ENCODE measurements around the gene PIP5K1B.
"Not testable (repeated sequence)": the region's sequence is repeated elsewhere in the genome, so short reads cannot be mapped to it uniquely, and the experiment has no call there.

PIP5K1B gene, protein sequence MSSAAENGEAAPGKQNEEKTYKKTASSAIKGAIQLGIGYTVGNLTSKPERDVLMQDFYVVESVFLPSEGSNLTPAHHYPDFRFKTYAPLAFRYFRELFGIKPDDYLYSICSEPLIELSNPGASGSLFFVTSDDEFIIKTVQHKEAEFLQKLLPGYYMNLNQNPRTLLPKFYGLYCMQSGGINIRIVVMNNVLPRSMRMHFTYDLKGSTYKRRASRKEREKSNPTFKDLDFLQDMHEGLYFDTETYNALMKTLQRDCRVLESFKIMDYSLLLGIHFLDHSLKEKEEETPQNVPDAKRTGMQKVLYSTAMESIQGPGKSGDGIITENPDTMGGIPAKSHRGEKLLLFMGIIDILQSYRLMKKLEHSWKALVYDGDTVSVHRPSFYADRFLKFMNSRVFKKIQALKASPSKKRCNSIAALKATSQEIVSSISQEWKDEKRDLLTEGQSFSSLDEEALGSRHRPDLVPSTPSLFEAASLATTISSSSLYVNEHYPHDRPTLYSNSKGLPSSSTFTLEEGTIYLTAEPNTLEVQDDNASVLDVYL

DNA sequence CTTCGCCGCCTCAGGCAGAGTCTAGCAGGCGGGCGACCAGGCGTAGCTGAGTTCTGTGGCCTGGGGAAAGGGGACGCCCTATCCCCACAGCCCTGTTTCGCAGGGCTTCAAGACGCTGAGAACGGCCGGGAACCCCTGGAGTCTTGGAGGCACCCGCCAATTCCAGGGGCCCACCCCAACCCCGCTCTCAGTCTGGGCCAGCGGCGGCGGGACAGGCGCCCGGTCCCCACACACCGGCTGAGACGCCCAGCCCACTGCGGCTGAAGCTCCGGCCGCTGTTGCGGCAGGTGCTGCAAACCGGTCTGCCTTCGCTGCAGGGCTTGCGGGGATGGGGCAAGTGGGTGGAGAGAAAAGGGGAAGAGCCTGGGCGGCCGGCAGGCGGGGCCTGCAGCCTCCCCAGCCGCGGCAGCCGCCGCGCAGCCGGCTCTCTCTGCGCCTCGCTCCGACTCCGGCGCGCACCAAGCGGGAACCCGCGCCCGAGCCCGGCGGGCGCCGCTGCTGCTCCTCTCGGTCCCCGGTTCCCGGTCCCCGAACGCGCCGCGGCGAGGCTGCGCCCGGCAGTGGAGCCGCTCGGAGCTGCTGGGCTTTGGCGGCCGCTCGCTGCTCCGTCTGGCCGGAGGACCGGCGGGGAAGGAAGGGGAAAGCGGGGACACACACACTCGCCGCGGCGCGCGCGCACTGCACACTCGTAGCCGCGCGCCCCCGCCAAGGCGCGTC lies at the start of gene PIP5K1B:
Gene PIP5K1B, plus strand, starts transcription at position 427 of the 717 bp plus-strand sequence. CDS start 117,375 bp downstream, outside the sequence.
- peak; percentile 62 for DNase-seq

DNA sequence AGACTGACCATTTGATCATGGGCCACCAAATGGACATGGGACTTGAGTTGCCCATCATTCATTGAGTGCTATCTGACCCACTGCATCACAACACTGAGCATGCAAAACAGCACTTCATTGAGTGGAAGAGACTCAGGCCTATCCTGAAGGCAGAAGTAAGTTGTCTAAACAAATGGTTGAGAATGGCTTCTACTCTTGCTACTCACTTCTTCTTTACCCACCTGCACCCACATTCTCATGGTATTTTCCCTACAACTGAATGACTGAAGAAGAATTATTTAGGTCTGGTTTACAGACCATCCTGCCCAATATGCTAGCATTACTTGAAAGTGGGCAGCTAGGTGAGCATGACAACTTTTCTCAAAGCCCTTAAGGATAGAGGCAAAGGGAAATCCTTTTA lies 41.0 kb upstream of the PIP5K1B start:
- no peak for DNase-seq

DNA sequence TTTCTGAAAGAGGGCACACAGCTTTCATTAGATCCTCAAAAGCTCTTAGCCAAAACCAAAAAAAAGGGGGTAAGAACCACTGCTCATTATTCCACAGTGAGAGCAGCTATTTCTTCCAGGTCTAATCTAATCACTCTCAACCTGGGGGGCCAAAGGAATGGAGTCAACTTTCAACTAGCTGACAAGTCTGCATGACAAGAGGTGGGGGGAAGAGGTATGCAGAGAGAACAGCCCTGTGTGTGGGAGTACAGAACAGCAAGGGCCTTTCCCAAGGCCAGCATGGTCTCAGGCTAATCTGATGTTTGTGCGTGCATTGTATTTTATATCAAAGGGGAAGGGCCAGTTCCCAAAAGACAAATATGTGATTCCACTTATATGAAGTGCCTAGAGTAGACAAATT lies 36.9 kb upstream of the PIP5K1B start:
- no peak for DNase-seq

DNA sequence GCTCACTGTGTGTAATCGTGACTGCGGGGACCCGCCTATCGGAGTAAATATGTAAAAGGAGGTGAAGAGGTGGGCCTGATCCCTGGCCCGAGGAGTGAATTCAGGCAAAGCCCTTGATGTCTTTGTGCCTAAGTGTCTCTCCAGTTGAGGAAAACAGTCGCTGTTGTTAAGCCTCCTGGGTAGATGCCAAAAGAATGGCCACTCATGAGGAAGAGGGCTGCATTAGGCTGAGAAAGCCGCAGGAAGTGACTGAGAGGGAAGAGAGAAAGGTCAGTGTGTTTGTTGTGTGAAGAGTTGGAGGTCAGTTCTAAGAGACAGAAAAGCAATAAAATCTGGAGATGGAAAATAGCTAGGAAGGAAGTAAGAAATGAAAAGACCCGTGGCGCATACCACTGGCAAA lies 35.8 kb upstream of the PIP5K1B start:
- no peak for DNase-seq

DNA sequence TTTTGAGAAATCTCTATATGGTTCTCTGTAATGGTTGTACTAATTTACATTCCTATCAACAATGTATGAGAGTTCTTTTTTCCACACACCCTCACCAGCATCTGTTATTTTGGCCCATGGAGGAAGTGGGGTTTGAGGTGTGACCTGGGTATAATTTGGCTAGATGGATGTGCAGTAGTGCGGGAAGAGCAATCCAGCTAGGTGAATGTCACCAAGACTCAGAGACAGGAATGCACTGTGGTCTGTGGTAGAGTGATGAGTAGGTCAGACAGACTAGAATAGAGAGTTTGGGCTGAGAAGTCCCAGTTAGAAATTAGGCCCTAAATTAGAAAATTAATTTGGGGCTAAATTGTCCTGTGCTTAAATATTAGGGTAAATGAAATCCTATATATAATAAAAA lies 32.8 kb upstream of the PIP5K1B start:
- no peak for DNase-seq

DNA sequence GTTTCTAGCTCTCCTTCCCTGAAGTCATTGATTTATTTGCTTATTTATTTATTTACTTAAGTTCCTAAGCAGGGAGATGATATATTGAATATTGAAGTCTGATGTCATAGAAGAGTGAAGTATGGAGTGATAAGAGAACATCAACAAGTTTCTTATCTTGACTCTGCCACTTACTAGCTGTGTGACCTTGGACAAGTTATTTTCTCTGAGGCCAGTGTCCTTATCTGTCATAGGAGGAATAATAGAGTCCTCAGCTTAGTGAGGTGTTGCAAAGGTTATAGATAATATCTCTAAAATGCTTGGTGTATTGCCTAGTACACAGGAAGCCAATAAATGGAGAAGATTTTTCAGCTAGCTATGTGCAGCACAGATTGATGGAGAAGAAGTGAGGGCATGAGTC lies 32.4 kb upstream of the PIP5K1B start:
- no peak for DNase-seq

DNA sequence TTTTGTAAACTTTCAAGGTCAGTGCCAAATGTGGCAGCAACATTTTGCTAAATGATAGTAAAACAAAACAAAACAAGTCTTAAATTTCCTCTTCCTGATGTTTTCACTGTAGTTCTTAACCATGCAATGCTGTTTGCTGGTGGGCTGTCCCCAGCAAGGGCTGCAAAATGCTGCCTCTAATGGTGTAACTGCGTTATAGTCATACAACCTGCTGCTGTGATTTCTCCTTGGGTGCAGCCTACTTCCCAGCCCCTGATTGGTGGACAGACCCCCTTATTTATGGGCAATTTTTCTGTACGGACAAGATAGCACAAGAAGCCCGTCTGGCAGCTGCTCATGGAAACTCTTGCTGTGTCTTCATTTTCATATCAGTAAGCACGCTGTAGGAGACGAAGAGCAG lies 26.6 kb upstream of the PIP5K1B start:
- no peak for DNase-seq

DNA sequence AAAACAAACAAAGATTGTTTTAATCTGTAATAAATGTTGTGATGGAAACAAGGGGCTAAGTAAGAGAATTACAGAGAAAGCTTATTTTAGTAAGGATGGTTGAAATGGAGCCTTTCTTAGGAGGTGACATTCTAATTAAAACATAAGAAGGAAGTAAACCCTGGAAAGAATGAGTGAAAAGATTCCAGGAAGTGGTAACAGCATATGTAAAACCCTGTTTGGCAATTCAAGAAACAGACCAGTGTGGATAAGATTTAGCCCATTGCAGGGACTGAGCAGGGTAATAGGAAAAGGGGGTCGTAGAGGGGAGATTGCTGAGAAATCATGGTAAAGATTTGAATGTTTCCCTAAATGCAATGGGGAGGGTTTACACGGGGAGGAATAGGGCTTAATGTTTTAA lies 21.6 kb upstream of the PIP5K1B start:
- no peak for DNase-seq

DNA sequence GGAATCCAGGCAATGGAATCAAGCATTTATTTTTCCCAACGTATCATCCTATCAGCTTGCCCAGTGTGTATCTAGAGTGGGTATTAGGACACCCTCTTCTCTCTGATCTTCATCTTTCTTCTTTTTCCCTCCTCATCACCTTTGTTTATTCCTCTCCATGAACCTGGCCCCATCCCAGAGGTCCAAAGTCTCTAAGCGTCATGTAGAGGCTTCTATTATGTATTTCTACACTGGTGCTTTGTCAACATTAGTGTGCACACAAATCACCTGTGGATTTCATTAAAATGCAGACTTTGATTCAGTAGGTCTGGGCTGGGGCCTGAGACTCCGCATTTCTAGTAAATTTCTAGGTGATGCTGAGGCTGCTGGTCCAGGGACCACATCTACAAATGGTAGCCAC lies 19.8 kb upstream of the PIP5K1B start:
- DNase-seq = no peak

DNA sequence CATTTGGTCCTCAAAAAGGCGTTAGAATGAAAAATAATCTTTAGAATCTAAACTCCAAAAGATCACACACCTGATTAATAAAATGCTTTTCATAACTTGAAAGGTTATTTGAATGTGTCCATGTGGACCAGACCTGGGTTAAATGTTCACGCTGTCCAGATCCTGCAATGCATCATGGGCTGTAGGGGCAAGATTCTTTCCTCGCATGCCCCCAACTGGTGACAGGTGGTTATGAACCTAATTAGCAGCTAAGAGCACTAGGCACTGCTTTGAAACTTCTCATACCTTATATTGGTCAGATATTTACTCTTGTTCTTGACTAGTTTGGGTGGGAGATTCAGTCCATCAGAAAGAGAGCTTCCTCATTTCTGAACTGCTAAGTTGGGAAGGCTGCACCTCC lies 19.3 kb upstream of the PIP5K1B start:
- peak; percentile 55 for DNase-seq

DNA sequence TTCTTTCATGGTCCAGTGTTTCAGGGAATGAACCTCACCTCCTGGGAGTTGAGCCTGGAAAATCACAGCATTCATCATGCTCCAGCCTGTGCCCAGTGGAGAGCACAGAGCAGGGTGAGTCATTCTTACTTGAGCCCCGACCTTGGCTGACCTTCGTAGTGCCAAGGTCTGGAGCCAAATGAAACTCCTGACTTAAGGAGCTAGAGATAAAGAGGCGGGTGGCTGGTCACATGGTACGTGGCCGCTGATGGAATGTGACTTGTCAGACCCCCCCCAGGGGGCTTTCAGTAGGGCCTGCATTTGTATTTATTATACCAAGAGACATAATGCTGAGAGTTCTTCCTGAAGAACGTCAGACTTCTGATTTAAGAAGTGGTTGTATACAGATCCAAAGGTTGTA lies 15.0 kb upstream of the PIP5K1B start:
- DNase-seq = no peak

DNA sequence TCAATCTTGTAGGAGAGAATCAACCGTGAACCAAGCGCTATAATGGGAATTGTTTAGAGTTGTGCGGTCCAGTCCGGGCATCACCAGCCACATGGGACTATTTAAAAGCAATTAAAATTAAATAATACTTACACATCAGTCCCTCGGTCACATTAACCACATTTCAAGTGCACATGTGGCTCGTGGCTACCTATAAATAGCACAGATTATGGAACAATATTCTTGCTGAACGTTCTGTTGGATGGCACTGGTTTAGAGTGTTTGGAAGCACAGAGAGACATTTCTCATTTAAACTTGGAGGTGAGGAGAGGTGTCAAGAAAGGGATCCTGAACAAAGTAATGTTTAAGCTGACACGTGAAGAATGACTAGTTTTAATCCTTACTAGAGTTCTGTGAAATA lies 12.5 kb upstream of the PIP5K1B start:
- DNase-seq = no peak

DNA sequence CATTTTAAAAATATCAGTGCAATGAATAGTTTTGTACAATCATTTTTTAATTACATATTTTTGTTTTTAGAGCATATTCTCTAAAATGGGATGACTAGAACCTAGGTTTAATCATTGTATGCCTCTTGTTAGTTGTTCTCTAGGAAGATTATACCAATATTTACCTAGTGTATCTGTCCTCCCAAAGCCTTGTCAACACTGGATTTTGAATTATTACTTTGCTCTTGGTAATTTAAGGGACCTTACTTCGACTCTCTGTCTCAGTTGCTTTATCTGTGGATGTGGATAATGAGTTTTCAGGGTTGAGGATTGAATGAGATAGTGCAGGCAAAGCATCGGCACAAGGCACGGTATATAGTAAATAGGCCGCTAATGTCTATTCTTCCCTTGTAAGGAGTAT lies 10.9 kb upstream of the PIP5K1B start:
- no peak for DNase-seq

DNA sequence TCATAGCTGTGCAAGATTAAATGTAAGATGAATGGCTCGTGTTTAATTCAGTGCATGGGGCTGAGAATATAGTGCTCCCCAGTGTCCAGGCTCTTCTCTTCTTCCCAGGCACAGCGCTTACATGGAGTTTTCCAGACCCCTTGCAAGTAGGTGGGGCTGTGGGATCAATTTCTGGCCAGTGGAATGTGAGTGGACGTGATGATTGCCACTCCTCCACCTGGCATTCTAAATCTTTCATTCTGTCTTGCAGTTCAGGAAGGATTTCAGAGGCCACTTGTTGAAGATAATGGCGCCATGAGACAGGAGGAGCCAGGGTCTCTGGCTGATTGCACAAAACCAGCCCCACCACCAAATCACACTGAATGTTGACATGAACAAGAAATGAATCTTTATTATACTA lies 7.2 kb upstream of the PIP5K1B start:
- no peak for DNase-seq

DNA sequence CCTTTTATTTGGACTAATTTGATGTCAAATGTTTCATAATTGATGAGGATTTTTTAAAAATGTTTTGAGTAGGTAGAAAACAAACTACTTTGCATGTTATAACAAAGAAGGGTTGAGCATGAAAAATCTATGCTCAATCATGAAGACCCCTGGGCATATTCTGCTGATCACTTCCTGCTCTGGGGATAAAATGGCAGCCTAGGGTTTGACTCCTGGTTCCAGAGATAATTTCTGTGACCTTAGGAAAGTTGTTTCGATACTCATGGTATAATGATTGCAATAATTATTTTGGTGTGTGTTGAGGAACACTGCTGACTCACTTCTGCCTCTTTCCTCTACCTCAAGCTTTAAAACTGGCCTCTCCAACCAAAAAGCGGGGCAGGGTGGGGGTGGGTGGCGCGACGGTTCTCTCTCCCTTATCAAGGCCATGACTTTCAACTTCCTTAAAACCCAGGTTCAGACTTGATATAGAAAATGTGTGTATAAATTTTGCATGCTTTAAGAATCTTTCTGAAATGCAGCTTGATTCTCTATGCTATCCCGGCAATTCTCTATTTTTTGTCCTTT lies 6.0 kb upstream of the PIP5K1B start:
- no peak for DNase-seq

DNA sequence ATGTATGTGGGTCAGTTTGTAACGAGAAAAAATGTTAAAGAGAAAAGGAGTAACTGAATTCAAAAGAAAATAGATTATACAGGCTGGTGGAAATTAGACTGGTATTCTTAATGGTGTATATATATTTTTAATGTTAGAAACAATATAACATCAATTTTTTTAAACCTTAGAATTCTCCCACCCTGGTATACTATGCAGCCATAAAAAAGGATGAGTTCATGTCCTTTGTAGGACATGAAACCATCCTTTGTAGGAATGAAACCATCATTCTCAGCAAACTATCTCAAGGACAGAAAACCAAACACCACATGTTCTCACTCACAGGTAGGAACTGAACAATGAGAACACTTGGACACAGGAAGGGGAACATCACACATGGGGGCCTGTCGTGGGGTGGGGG lies 5.4 kb upstream of the PIP5K1B start:
- not testable (repeated sequence) for DNase-seq

DNA sequence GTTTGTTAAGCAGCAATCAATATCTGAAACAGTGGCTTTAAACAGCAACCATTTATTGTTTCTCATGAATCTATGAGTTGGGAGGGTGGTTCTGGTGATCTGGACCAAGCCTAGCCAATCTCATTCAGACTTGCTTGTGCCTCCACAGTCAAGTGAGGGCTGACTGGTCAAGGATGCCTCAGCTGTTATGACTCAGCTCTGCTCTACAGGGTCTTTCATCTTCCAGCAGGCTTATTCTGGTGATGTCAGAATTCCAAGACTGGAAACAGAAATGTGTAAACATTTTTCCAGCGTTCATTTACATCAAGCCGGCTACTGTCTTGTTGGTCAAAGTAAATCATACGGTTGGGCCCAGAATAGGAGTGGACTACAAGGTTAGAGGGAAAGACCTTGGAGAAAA lies 2.5 kb upstream of the PIP5K1B start:
- no peak for DNase-seq

DNA sequence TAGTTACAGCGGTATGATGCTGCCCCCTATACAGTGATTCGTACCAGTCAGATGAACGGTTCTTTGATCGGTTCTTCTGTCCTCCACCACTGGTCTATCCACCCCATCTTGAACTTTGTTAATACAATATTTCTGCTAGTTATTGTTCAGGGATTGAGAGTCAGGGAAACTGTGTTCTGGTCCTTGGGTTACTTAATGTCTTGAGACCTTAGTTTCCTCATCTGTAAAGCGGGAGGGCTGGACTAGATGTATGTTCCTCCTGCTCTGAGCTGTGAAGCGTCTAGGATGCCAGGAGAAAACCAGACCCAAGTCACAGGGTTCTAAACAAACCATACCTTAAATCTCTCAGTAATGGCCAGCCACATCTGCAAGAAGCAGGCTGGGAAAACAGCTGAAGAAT lies 1.4 kb upstream of the PIP5K1B start:
- DNase-seq = no peak

DNA sequence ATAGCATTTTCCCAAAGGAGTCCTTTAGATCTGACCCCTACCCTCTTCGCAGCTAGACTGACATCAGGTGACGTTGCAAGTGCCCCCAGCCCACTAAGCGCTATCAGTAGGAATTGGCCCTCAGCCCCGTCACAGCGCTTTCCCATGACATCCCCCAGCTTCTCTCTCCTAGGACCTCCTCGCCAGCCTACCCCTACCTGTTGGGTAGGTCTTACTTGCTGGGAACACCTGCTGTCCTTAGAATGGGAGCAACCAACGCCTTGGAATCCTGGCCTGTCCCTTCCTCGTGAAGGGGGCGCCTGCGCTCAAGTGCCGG lies 584 bp upstream of the PIP5K1B start:
- DNase-seq = no peak

DNA sequence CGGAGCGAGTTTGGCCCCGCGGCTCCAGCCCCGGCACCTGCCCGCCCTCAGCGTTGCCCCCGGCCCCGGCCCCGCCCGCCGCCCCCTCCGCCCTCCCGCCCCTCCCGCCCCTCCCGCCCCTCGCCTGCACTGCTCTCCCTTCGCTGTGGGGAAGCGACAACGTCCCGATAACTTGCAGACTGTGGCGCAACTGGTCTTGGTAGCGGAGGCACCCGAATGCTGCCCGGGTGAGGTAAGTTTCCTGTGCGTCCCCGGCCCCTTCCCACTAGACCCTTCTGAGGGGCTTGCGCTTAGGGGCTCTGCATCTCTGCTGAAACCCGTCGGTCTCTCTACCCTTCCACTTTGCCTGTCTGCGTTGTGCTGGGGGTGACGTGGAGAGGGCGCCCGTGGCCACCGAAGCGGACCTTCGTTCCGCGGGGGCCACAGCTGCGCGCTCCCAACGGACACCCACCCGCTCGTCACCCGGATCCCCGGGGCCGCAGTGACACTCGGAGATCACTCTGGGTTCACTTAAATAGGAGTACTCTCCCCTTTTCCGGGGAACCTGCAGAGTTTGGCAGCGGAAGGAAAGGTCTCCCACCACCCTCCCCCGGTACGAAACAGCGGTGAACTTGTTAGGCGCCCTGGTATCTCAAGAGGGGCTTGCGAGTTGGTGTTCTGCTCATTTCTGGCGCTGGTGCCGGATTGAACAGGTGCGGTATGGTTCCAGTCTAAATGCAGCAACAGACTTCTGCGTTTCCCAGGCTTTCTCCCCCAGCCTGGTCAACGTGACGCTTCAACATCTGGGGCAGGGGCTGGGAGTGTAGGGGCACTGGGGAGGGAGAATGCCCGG lies 707 bp downstream of the PIP5K1B start:
- peak; percentile 29 for DNase-seq

DNA sequence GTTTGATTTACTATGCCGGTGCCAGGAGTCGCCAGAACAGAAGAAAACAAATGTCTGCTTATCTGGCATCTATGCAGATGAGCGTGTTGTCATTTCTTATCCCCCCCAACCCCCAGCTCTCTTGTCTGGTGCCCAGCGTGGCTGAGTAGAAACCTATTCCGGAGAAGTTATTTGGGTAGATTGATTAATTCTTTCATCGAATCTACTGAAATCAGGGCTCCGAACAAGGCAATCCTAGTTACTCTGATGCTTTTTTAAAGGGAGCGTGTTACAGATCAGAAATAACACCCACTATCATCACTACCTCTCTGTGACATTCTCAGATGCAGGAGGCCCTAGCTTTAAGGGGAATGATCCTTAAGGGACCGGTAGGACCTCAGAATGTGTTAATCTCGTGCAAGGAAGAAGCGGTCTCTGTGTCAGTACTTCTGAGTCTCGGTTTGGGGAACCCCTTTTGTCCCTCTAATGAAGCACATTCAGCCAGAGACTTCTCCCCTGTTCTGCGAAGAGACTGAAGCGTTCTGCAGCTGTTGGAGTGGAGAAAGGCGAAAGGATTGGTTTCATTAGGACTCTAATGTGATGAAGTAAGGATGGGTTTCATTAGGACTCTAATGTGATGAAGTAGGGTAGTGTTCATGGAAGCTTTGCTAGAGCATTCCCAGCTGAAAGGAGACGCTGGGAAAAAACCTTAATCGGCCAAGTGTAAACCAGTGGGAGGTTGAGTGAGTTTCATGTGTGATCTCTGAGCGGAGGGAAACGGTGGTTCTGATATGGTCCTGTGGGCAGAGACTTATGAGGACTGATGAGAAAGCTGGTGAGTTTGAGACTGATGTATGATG lies 1.5 kb downstream of the PIP5K1B start:
- no peak for DNase-seq

DNA sequence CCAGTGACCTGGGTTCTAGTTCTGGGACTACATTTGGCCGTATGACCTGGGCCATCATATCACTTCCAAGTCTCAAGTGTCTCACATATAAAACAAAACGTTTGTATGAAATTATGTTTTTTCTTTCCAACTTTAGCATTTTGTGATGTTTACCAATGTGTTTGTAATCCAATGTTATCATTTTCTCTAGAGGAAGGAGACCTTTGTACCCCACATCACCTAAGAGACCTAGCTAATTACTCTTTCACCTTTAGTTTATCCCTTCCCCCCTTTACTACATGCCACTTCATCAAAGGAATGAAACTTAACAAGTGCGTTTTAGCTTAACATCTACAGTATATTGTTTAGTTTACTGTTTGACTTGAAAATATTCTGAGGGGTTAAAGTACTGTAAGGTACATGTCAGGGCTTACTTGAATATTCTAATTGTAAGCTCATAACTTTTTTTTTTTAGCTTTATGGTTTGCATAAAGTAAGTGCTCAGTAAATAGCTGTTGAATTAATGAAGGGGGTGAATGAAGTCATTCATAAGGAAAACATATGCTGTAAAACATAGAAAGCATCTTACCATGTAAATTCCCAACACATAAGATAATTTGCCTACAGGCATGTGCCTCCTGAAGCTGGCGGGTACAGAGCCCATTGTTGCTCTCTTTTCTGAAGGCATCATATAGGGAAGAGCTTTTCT lies 2.9 kb downstream of the PIP5K1B start:
- DNase-seq = no peak

Measured in stimulated activated CD8-positive, alpha-beta memory T cell treated with anti-CD3 and anti-CD28 coated beads, Interleukin-4, amount 100 ng/mL, for 48 hours (primary cell).